ENCODE measurements around the gene DNLZ. TPM values are rescaled to one million over a fixed set of nuclear protein-coding genes. Genes with fewer than 3 reads are reported as not detected.

DNLZ gene
- polyA plus RNA-seq, 1 of the 3 experiments (the other 2 are of a cell fraction): 40.6 TPM

- Histone ChIP-seq H3K4me1 (ENCODE audit: control insufficient read depth in 1 of 2, insufficient read depth in 2 of 2, low read depth in 1 of 2, low read length in 1 of 2) (peaks cover 0 to 55% of the 10 kb centered on the region in 2 experiments; a peak in 1 of 4 replicates), H3K4me3 (ENCODE audit: low read depth in 2 of 2, low read length in 1 of 2) (no peak overlapping the region), H3K4me2 (no peak overlapping the region), H3K9me2 (no peaks in the 10 kb centered on the region), H3K36me3 (replicated peaks in 1 of 2; ENCODE audit: control insufficient read depth in 1 of 2, insufficient read depth in 2 of 2, low read length in 1 of 2) (peaks cover 0 to 18% of the 10 kb centered on the region in 2 experiments), H4K20me1 (ENCODE audit: insufficient read depth) (no peaks in the 10 kb centered on the region), H3K9ac (no peak overlapping the region), H2AFZ (ENCODE audit: low read depth) (no peak overlapping the region), H3K27me3 (ENCODE audit: insufficient read depth) (no peaks in the 10 kb centered on the region), H3K9me3 (no peaks in the 10 kb centered on the region), H3K79me2 (ENCODE audit: insufficient read depth) (no peaks in the 10 kb centered on the region), H3F3A (replicated peaks; ENCODE audit: insufficient read depth) (no peaks in the 10 kb centered on the region), H3K27ac (ENCODE audit: low read depth in 2 of 2, low read length in 1 of 2) (peak overlapping the region in 1 of 2 experiments; percentile 58; a peak in 1 of 4 replicates)
- ChIA-PET CTCF (interaction anchor here (0.7 to 3.7 kb wide), 15 partner anchors 8 to 325 kb away, joined by 3 to 28 read pairs (median 9); partner anchors contain the start of genes CARD9, DNLZ, GPSM1 and SNAPC4), POLR2A (interaction anchor here (1.0 to 1.9 kb wide), 5 partner anchors 15 to 55 kb away, joined by 3 to 8 read pairs (median 4); partner anchors contain the start of gene DNLZ)
- TF ChIP-seq CTCF (IDR thresholded peaks at IDR 0.05) (peak; percentile 6; the same call in 1 of the 2 replicates), SIN3A (IDR thresholded peaks at IDR 0.05; ENCODE audit: borderline replicate concordance, low read depth, low read length) (no peak)
- 80% methylated on average over 8 of the region's 10 CpGs for WGBS (ENCODE audit: low lambda C conversion rate)
- DNase-seq: no peak
These were observed 17.4 kb downstream of the DNLZ start for GRCh38 chr9:136346157-136346481.

- H3K9me3 ChIP-seq: no peaks in the 10 kb centered on the region
- no peak overlapping the region for H3K9ac ChIP-seq
- DNase-seq: peak; percentile 74
- H3K9me2 ChIP-seq: no peaks in the 10 kb centered on the region
- no peaks in the 10 kb centered on the region for H3F3A ChIP-seq (replicated peaks; ENCODE audit: insufficient read depth)
- no peaks in the 10 kb centered on the region for H4K20me1 ChIP-seq (ENCODE audit: insufficient read depth)
- ChIA-PET CTCF (interaction anchor here (0.7 to 3.7 kb wide), 17 partner anchors 9 to 326 kb away, joined by 3 to 28 read pairs (median 6); partner anchors contain the start of genes CARD9, DNLZ, GPSM1 and SNAPC4), POLR2A (interaction anchor here (1.0 to 1.9 kb wide), 5 partner anchors 16 to 56 kb away, joined by 3 to 8 read pairs (median 4); partner anchors contain the start of gene DNLZ)
- no peak overlapping the region for H3K4me3 ChIP-seq (ENCODE audit: low read depth in 2 of 2, low read length in 1 of 2)
- H3K4me1 ChIP-seq (ENCODE audit: control insufficient read depth in 1 of 2, insufficient read depth in 2 of 2, low read depth in 1 of 2, low read length in 1 of 2): peaks cover 0 to 49% of the 10 kb centered on the region in 2 experiments; a peak in 1 of 4 replicates
- H3K36me3 ChIP-seq (replicated peaks in 1 of 2; ENCODE audit: control insufficient read depth in 1 of 2, insufficient read depth in 2 of 2, low read length in 1 of 2): peaks cover 0 to 24% of the 10 kb centered on the region in 2 experiments
- H3K79me2 ChIP-seq (ENCODE audit: insufficient read depth): no peaks in the 10 kb centered on the region
- no peaks in the 10 kb centered on the region for H3K27me3 ChIP-seq (ENCODE audit: insufficient read depth)
- no peak overlapping the region for H3K4me2 ChIP-seq
- no peak overlapping the region for H2AFZ ChIP-seq (ENCODE audit: low read depth)
- WGBS (ENCODE audit: low lambda C conversion rate): 68% methylated on average over 22 of the region's 43 CpGs
- peak; percentile 41 for TF ChIP-seq CTCF (IDR thresholded peaks at IDR 0.05)
- peak; percentile 51; the same call in 1 of the 2 replicates for TF ChIP-seq MXI1 (IDR thresholded peaks at IDR 0.05; ENCODE audit: low read depth, low read length)
- TF ChIP-seq RAD21 (IDR thresholded peaks at IDR 0.05; ENCODE audit: low read length): peak; percentile 23
- TF ChIP-seq ELF1 (IDR thresholded peaks at IDR 0.05): no peak
- TF ChIP-seq REST (IDR thresholded peaks at IDR 0.05; ENCODE audit: low read depth, low read length): no peak
- no peak for TF ChIP-seq TAF1 (IDR thresholded peaks at IDR 0.05; ENCODE audit: borderline replicate concordance, low read depth, low read length)
- peak overlapping the region in 1 of 2 experiments; percentile 58; a peak in 1 of 4 replicates for H3K27ac ChIP-seq (ENCODE audit: low read depth in 2 of 2, low read length in 1 of 2)
These were observed 18.0 kb downstream of the DNLZ start for GRCh38 chr9:136345281-136346156.

Data from SK-N-SH (cell line).